Measurements from ENCODE around the gene RMRP. TPM values are rescaled to one million over a fixed set of nuclear protein-coding genes. Genes with fewer than 3 reads are reported as not detected.

Gene RMRP
- total and polyA plus RNA-seq, 10 of the 15 experiments (the other 5 are each of a cell fraction or from before 2014, with no cell fraction given): 12.0 to 42,450 (median 6,418) TPM; not detected in 4

GRCh38 chr9:35627575-35627974 is 30.2 kb downstream of the RMRP start:
- BruUV-seq (replicated peaks): no TSS peak
- H3K9ac ChIP-seq (ENCODE audit: control insufficient read depth, insufficient read depth, low read length): no peak overlapping the region
- peak; percentile 28; the same call in 1 of the 2 replicates for TF ChIP-seq RUNX3 (IDR thresholded peaks at IDR 0.05; ENCODE audit: low read length)
- no peak for TF ChIP-seq CBFB (IDR thresholded peaks at IDR 0.05; ENCODE audit: low read depth)
- POLR2A ChIA-PET: interaction anchor here (0.6 to 0.8 kb wide), 2 partner anchors 13 to 105 kb away, joined by 3 to 7 read pairs; partner anchors contain the start of genes CREB3 and TLN1
- H2AFZ ChIP-seq (ENCODE audit: control insufficient read depth, low read depth, low read length): no peak overlapping the region; the same call in 1 of the 2 replicates
- FAIRE-seq (no peak), ATAC-seq (peak; percentile 46), DNase-seq (ENCODE audit: low read depth, low spot score) (no peak)
- SMC1A ChIA-PET (ENCODE audit: uncharacterized antibody, unreplicated experiment): interaction anchor here (1.2 to 1.7 kb wide), 2 partner anchors 9 to 22 kb away, joined by 3 to 5 read pairs; no protein-coding TSS in a partner anchor
- CTCF ChIA-PET: interaction anchor here (1.1 to 3.5 kb wide), 2 partner anchors 16 to 99 kb away, joined by 3 to 15 read pairs; no protein-coding TSS in a partner anchor
- in situ Hi-C loops (cut with MboI) (no loop called here), intact Hi-C loops (cut with micrococcal nuclease; ENCODE audit: unreplicated experiment) (no loop called here)
- H3K4me1 ChIP-seq (ENCODE audit: control insufficient read depth, insufficient read depth, low read length): peaks cover 13% of the 10 kb centered on the region
- no peak overlapping the region for H3K27ac ChIP-seq (ENCODE audit: control insufficient read depth, insufficient read depth)
- no peaks in the 10 kb centered on the region for H3K9me3 ChIP-seq (replicated peaks; ENCODE audit: control insufficient read depth, insufficient read depth, low read length)
- WGBS (ENCODE audit: insufficient coverage, insufficient replicate concordance, low lambda C conversion rate, missing lambda C conversion rate): 18% methylated on average over 2 of the region's 2 CpGs
- no peaks in the 10 kb centered on the region for H3K36me3 ChIP-seq (ENCODE audit: control insufficient read depth in 2 of 2, insufficient read depth in 2 of 2, low read length in 1 of 2)
- H4K20me1 ChIP-seq (ENCODE audit: control insufficient read depth, insufficient read depth): no peaks in the 10 kb centered on the region
- H3K4me3 ChIP-seq: no peak overlapping the region
- peak overlapping the region; percentile 28 for H3K4me2 ChIP-seq (ENCODE audit: control insufficient read depth, insufficient read depth)
- RAD21 ChIA-PET (ENCODE audit: unreplicated experiment): interaction anchor here (1.3 kb wide), 1 partner anchor 19 kb away, joined by 3 read pairs; no protein-coding TSS in a partner anchor
- H3K79me2 ChIP-seq (ENCODE audit: control insufficient read depth, insufficient read depth, low read length): no peaks in the 10 kb centered on the region
- no peaks in the 10 kb centered on the region for H3K27me3 ChIP-seq (replicated peaks in 1 of 2; ENCODE audit: control insufficient read depth in 2 of 2, insufficient read depth in 2 of 2, low read length in 1 of 2)

GRCh38 chr9:35619800-35620158 is 38.0 kb downstream of the RMRP start:
- DNase-seq (ENCODE audit: low read depth, low spot score) (peak; percentile 55), FAIRE-seq (no peak), ATAC-seq (peak; percentile 54)
- no TSS peak for BruUV-seq (replicated peaks)
- no peaks in the 10 kb centered on the region for H4K20me1 ChIP-seq (ENCODE audit: control insufficient read depth, insufficient read depth)
- WGBS (ENCODE audit: insufficient coverage, insufficient replicate concordance, low lambda C conversion rate, missing lambda C conversion rate): 3% methylated on average over 2 of the region's 2 CpGs
- intact Hi-C loops (cut with micrococcal nuclease; ENCODE audit: unreplicated experiment) (no loop called here), in situ Hi-C loops (cut with MboI) (no loop called here)
- peak overlapping the region; percentile 46 for H3K9ac ChIP-seq (ENCODE audit: control insufficient read depth, insufficient read depth, low read length)
- H3K9me3 ChIP-seq (replicated peaks; ENCODE audit: control insufficient read depth, insufficient read depth, low read length): no peaks in the 10 kb centered on the region
- H3K4me1 ChIP-seq (ENCODE audit: control insufficient read depth, insufficient read depth, low read length): peaks cover 44% of the 10 kb centered on the region
- H3K79me2 ChIP-seq (ENCODE audit: control insufficient read depth, insufficient read depth, low read length): no peaks in the 10 kb centered on the region; the same call in 1 of the 2 replicates
- no peak overlapping the region for H3K4me3 ChIP-seq
- ChIA-PET CTCF (interaction anchor here (0.6 to 9.0 kb wide), 17 partner anchors 9 to 637 kb away, joined by 3 to 101 read pairs (median 7); partner anchors contain the start of genes ARHGEF39, CREB3, SIT1 and TESK1), RAD21 (ENCODE audit: unreplicated experiment) (interaction anchor here (0.5 to 3.5 kb wide), 20 partner anchors 9 to 1802 kb away, joined by 3 to 47 read pairs (median 5); partner anchors contain the start of genes ARHGEF39, CCDC107, CREB3 and RMRP), SMC1A (ENCODE audit: uncharacterized antibody, unreplicated experiment) (interaction anchor here (1.1 to 3.0 kb wide), 15 partner anchors 8 to 129 kb away, joined by 3 to 36 read pairs (median 9); partner anchors contain the start of genes CCDC107, CREB3, RMRP and SIT1), POLR2A (interaction anchor here (0.6 to 6.6 kb wide), 14 partner anchors 13 to 209 kb away, joined by 3 to 85 read pairs (median 7); partner anchors contain the start of genes ARHGEF39, CCDC107, CREB3 and FAM221B)
- no peaks in the 10 kb centered on the region for H3K36me3 ChIP-seq (ENCODE audit: control insufficient read depth in 2 of 2, insufficient read depth in 2 of 2, low read length in 1 of 2)
- H3K4me2 ChIP-seq (ENCODE audit: control insufficient read depth, insufficient read depth): peak overlapping the region; percentile 92
- H2AFZ ChIP-seq (ENCODE audit: control insufficient read depth, low read depth, low read length): peak overlapping the region; percentile 62
- peak overlapping the region; percentile 57 for H3K27ac ChIP-seq (ENCODE audit: control insufficient read depth, insufficient read depth)
- H3K27me3 ChIP-seq (replicated peaks in 1 of 2; ENCODE audit: control insufficient read depth in 2 of 2, insufficient read depth in 2 of 2, low read length in 1 of 2): no peaks in the 10 kb centered on the region; a peak in 1 of 4 replicates
- peak; percentile 25; the same call in 1 of the 2 replicates for TF ChIP-seq CREM (IDR thresholded peaks at IDR 0.05; ENCODE audit: low read depth)
- no peak for TF ChIP-seq NR2C1 (IDR thresholded peaks at IDR 0.05)
- TF ChIP-seq CREB1 (IDR thresholded peaks at IDR 0.05; ENCODE audit: low read depth): no peak; the same call in 1 of the 2 replicates
- TF ChIP-seq JUND (IDR thresholded peaks at IDR 0.05; ENCODE audit: low read depth, low read length): no peak
- no peak for TF ChIP-seq HDAC6 (IDR thresholded peaks at IDR 0.05; ENCODE audit: unreplicated experiment)
- TF ChIP-seq SMC3 (IDR thresholded peaks at IDR 0.05; ENCODE audit: borderline replicate concordance, low read length): no peak
- TF ChIP-seq KAT2A (conservative IDR thresholded peaks at IDR 0.05; ENCODE audit: control insufficient read depth, low read depth, low read length): no peak
- no peak for TF ChIP-seq ZBTB33 (IDR thresholded peaks at IDR 0.05)
- no peak for TF ChIP-seq GATAD2B (conservative IDR thresholded peaks at IDR 0.05; ENCODE audit: low read depth)
- TF ChIP-seq IRF4 (IDR thresholded peaks at IDR 0.05; ENCODE audit: low read depth, low read length): no peak
- no peak for TF ChIP-seq STAT1 (conservative IDR thresholded peaks at IDR 0.05)
